Type B pancreatic cell (in vitro differentiated cells): ENCODE results near the gene LRMDA. TPM values are rescaled to one million over a fixed set of nuclear protein-coding genes. Genes with fewer than 3 reads are reported as not detected.

Experiments used
- DNase-seq: peaks from one replicate; pipeline ENCODE4 v3.0.0; 2021; ENCODE audit warnings: mixed read lengths; ENCODE audit not compliant: unreplicated experiment; ENCODE audit errors: extremely low spot score
- H3K27ac Mint-ChIP-seq: 2 replicates; pipeline ENCODE4 v1.8.0; 2021; ENCODE audit warnings: mild to moderate bottlenecking, mixed read lengths
- H3K27me3 Mint-ChIP-seq: 2 replicates; pipeline ENCODE4 v1.8.0; 2021; ENCODE audit warnings: mixed read lengths
- H3K36me3 Mint-ChIP-seq: 2 replicates; pipeline ENCODE4 v1.8.0; 2021; ENCODE audit warnings: mixed read lengths
- H3K4me1 Mint-ChIP-seq: one replicate; pipeline ENCODE4 v1.8.0; 2021; ENCODE audit warnings: mixed read lengths; ENCODE audit not compliant: unreplicated experiment
- H3K4me3 Mint-ChIP-seq: 2 replicates; pipeline ENCODE4 v1.8.0; 2021; ENCODE audit warnings: mild to moderate bottlenecking, mixed read lengths
- H3K9me3 Mint-ChIP-seq: 2 replicates; pipeline ENCODE4 v1.8.0; 2021; ENCODE audit warnings: mixed read lengths
- total RNA-seq: library from RNA; stranded (reverse); gene quantifications from 2 replicates; pipeline ENCODE4 v1.2.1, GENCODE V29; 2021; ENCODE audit warnings: low replicate concordance
- TF ChIP-seq, protein P1 (sequence below): fragments of 200-600 bp; sonication (generic); conservative IDR thresholded peaks from 2 replicates; pipeline ENCODE4 v1.5.0; 2021; ENCODE audit warnings: antibody characterized with exemption, mild to moderate bottlenecking

LRMDA gene
- total RNA-seq, 1 donor from 2014 or later = 2.0 TPM

- H3K27me3 Mint-ChIP-seq = peaks cover 29% of the 10 kb centered on the region
- peaks cover 38% of the 10 kb centered on the region for H3K4me1 Mint-ChIP-seq
- no peaks in the 10 kb centered on the region for H3K9me3 Mint-ChIP-seq
- peak overlapping the region; percentile 52 for H3K27ac Mint-ChIP-seq
- DNase-seq = no peak
- peak overlapping the region; percentile 65 for H3K4me3 Mint-ChIP-seq
- TF ChIP-seq, protein P1, sequence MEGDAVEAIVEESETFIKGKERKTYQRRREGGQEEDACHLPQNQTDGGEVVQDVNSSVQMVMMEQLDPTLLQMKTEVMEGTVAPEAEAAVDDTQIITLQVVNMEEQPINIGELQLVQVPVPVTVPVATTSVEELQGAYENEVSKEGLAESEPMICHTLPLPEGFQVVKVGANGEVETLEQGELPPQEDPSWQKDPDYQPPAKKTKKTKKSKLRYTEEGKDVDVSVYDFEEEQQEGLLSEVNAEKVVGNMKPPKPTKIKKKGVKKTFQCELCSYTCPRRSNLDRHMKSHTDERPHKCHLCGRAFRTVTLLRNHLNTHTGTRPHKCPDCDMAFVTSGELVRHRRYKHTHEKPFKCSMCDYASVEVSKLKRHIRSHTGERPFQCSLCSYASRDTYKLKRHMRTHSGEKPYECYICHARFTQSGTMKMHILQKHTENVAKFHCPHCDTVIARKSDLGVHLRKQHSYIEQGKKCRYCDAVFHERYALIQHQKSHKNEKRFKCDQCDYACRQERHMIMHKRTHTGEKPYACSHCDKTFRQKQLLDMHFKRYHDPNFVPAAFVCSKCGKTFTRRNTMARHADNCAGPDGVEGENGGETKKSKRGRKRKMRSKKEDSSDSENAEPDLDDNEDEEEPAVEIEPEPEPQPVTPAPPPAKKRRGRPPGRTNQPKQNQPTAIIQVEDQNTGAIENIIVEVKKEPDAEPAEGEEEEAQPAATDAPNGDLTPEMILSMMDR = no peak
- peaks cover 8% of the 10 kb centered on the region for H3K36me3 Mint-ChIP-seq
Observed at GRCh38 chr10:76035206-76036110, 604.0 kb downstream of the LRMDA start.

DNA sequence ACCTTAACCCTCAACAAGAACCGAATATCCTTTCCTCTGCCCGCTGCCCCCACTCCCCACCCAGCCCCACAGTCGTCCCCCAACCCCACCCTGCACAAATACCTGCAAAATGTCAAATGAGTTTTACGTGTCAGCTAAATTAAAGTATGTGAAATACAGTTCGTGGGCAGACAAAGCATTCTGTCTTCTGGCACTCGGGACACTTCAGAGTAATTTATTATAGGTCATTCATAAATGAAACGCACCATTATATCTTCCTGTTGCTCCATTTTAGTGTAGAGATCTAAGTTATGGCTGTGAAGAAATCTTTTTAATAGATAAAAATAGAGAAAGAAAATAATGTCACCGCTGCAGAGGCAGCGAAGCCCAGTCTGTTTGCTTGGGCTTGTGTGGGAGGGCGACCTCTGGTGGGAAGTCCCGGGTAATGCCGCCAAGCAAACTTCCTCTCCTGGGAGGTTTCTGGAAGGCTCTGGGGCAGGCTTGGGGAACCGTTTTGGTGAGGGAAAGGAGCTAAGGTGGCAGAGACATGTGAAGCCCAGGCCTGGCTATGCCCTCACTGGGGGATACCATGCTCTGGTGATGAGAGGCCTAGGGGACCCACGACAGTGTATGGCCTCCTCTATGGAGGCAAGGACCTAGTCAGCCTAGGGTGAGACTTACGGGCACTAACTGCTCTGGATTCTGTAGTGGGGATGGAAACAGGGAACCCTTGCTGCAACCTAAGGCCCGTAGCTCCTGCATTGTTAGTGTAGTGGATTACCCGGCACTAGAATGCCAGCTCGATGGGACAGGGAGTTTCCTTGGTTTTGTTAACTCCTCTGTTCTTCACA is 604.9 kb downstream of the LRMDA start:
- Mint-ChIP-seq H3K4me1 (peaks cover 38% of the 10 kb centered on the region), H3K36me3 (peaks cover 12% of the 10 kb centered on the region), H3K4me3 (peak overlapping the region; percentile 47), H3K27me3 (peaks cover 35% of the 10 kb centered on the region), H3K27ac (peak overlapping the region; percentile 52), H3K9me3 (no peaks in the 10 kb centered on the region)
- peak; percentile 85 for DNase-seq
- TF ChIP-seq, protein P1 = peak; percentile 97

- TF ChIP-seq, protein P1 = no peak
- no peak overlapping the region for H3K4me3 Mint-ChIP-seq
- H3K36me3 Mint-ChIP-seq = peaks cover 12% of the 10 kb centered on the region
- H3K27ac Mint-ChIP-seq = no peak overlapping the region
- no peaks in the 10 kb centered on the region for H3K9me3 Mint-ChIP-seq
- H3K27me3 Mint-ChIP-seq = peaks cover 38% of the 10 kb centered on the region
- H3K4me1 Mint-ChIP-seq = peaks cover 44% of the 10 kb centered on the region
- DNase-seq = no peak
Observed at GRCh38 chr10:76036962-76037361, 605.5 kb downstream of the LRMDA start.

- H3K4me1 Mint-ChIP-seq = peaks cover 47% of the 10 kb centered on the region
- H3K27me3 Mint-ChIP-seq = peaks cover 42% of the 10 kb centered on the region
- no peaks in the 10 kb centered on the region for H3K9me3 Mint-ChIP-seq
- no peak for DNase-seq
- H3K36me3 Mint-ChIP-seq = peaks cover 12% of the 10 kb centered on the region
- TF ChIP-seq, protein P1 = no peak
- H3K4me3 Mint-ChIP-seq = no peak overlapping the region
- H3K27ac Mint-ChIP-seq = no peak overlapping the region
Observed at GRCh38 chr10:76037531-76038155, 606.2 kb downstream of the LRMDA start.

DNA sequence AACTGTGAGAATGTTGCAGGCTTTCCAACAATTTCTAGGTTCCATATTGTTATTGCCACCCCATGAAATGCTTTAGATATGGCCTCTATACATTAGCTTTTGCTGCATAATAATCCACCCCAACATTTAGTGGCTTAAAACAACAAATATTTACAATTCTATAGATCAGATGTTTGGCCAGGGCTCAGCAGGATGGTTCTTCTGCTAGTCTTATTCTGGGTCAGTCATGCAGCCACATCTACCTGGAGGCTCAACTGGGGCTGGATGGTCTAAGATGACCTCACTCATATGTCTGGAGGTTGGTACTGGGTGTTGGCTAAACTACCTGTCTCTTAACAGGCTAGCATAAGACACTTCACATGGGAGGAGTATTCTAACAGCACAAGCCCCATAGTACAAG is 607.3 kb downstream of the LRMDA start:
- no peak overlapping the region for H3K27ac Mint-ChIP-seq

More for the DNA sequence above, 607.3 kb downstream of the LRMDA start:
- H3K4me3 Mint-ChIP-seq = no peak overlapping the region
- TF ChIP-seq, protein P1 = no peak
- no peak for DNase-seq
- H3K27me3 Mint-ChIP-seq = peaks cover 39% of the 10 kb centered on the region
- no peaks in the 10 kb centered on the region for H3K9me3 Mint-ChIP-seq
- peaks cover 12% of the 10 kb centered on the region for H3K36me3 Mint-ChIP-seq
- peaks cover 38% of the 10 kb centered on the region for H3K4me1 Mint-ChIP-seq
